ENCODE measurements around the gene FOSL2.

Gene FOSL2

GRCh38 chr2:28428486-28428885 is 35.8 kb downstream of the FOSL2 start:
- Histone ChIP-seq H3F3A (ENCODE audit: insufficient read depth, low read length) (no peaks in the 10 kb centered on the region), H3K4me2 (ENCODE audit: low read length) (no peak overlapping the region), H3K79me2 (ENCODE audit: insufficient read depth, low read length) (no peaks in the 10 kb centered on the region), H3K27me3 (ENCODE audit: insufficient read depth, low read length) (peaks cover 6% of the 10 kb centered on the region; the same call in 1 of the 2 replicates), H3K36me3 (ENCODE audit: insufficient read depth, low read length) (no peaks in the 10 kb centered on the region), H2AFZ (ENCODE audit: low read length) (no peak overlapping the region), H3K9me3 (ENCODE audit: low read length) (no peaks in the 10 kb centered on the region), H3K4me3 (ENCODE audit: low read depth, low read length, poor library complexity, severe bottlenecking) (no peak overlapping the region), H3K9ac (ENCODE audit: low read length) (no peak overlapping the region), H4K20me1 (ENCODE audit: insufficient read depth, low read length) (no peaks in the 10 kb centered on the region), H3K4me1 (ENCODE audit: insufficient read depth, low read length, severe bottlenecking) (peaks cover 6% of the 10 kb centered on the region), H3K27ac (ENCODE audit: low read depth, low read length, poor library complexity, severe bottlenecking) (no peak overlapping the region), H3K9me2 (ENCODE audit: low read depth, low read length) (no peaks in the 10 kb centered on the region)
- no peak for TF ChIP-seq CTCF (IDR thresholded peaks at IDR 0.05; ENCODE audit: low read length)
- no peak for TF ChIP-seq EZH2 (IDR thresholded peaks at IDR 0.05; ENCODE audit: borderline replicate concordance, low read length)

- no peaks in the 10 kb centered on the region for H3K4me1 ChIP-seq (ENCODE audit: insufficient read depth, low read length, severe bottlenecking)
- TF ChIP-seq EZH2 (IDR thresholded peaks at IDR 0.05; ENCODE audit: borderline replicate concordance, low read length) (no peak), CTCF (IDR thresholded peaks at IDR 0.05; ENCODE audit: low read length) (no peak)
- H3K36me3 ChIP-seq (ENCODE audit: insufficient read depth, low read length) = no peaks in the 10 kb centered on the region
- no peak overlapping the region for H3K27ac ChIP-seq (ENCODE audit: low read depth, low read length, poor library complexity, severe bottlenecking)
- no peak overlapping the region for H3K4me3 ChIP-seq (ENCODE audit: low read depth, low read length, poor library complexity, severe bottlenecking)
- H3K9me2 ChIP-seq (ENCODE audit: low read depth, low read length) = no peaks in the 10 kb centered on the region
- no peaks in the 10 kb centered on the region for H4K20me1 ChIP-seq (ENCODE audit: insufficient read depth, low read length)
- H3K4me2 ChIP-seq (ENCODE audit: low read length) = no peak overlapping the region
- no peaks in the 10 kb centered on the region for H3K79me2 ChIP-seq (ENCODE audit: insufficient read depth, low read length)
- no peak overlapping the region for H2AFZ ChIP-seq (ENCODE audit: low read length)
- peaks cover 6% of the 10 kb centered on the region; the same call in 1 of the 2 replicates for H3K27me3 ChIP-seq (ENCODE audit: insufficient read depth, low read length)
- no peaks in the 10 kb centered on the region for H3F3A ChIP-seq (ENCODE audit: insufficient read depth, low read length)
- H3K9me3 ChIP-seq (ENCODE audit: low read length) = no peaks in the 10 kb centered on the region
- H3K9ac ChIP-seq (ENCODE audit: low read length) = no peak overlapping the region
Measured at GRCh38 chr2:28429636-28430376, 37.1 kb downstream of the FOSL2 start.

- Histone ChIP-seq H4K20me1 (ENCODE audit: insufficient read depth, low read length) (no peaks in the 10 kb centered on the region), H3K9me2 (ENCODE audit: low read depth, low read length) (no peaks in the 10 kb centered on the region), H3K27me3 (ENCODE audit: insufficient read depth, low read length) (peaks cover 1% of the 10 kb centered on the region; the same call in 1 of the 2 replicates), H3K9me3 (ENCODE audit: low read length) (no peaks in the 10 kb centered on the region), H3K9ac (ENCODE audit: low read length) (no peak overlapping the region), H3K4me3 (ENCODE audit: low read depth, low read length, poor library complexity, severe bottlenecking) (no peak overlapping the region), H3K4me1 (ENCODE audit: insufficient read depth, low read length, severe bottlenecking) (no peaks in the 10 kb centered on the region), H3K27ac (ENCODE audit: low read depth, low read length, poor library complexity, severe bottlenecking) (no peak overlapping the region), H3F3A (ENCODE audit: insufficient read depth, low read length) (no peaks in the 10 kb centered on the region), H3K36me3 (ENCODE audit: insufficient read depth, low read length) (no peaks in the 10 kb centered on the region), H3K4me2 (ENCODE audit: low read length) (no peak overlapping the region), H2AFZ (ENCODE audit: low read length) (no peak overlapping the region), H3K79me2 (ENCODE audit: insufficient read depth, low read length) (no peaks in the 10 kb centered on the region)
- TF ChIP-seq CTCF (IDR thresholded peaks at IDR 0.05; ENCODE audit: low read length) = no peak
- TF ChIP-seq EZH2 (IDR thresholded peaks at IDR 0.05; ENCODE audit: borderline replicate concordance, low read length) = no peak
Measured at GRCh38 chr2:28430377-28430765, 37.7 kb downstream of the FOSL2 start.
